A549 (cell line): ENCODE results near the gene TBC1D23. TPM values are rescaled to one million over a fixed set of nuclear protein-coding genes. Genes with fewer than 3 reads are reported as not detected.
A peak's percentile ranks its signal among the peaks of the same experiment; 100 is the strongest.

Experiments used
- ATAC-seq, 2 experiments: fragments of 200-7000 bp in 1 of 2; fragments of >200 bp in 1 of 2; cut with Nextera tagmentation in 1 of 2; cut with Tn5 transposase in 1 of 2; 3 replicates each; pipeline versions ENCODE4 v1.8.0 to v1.9.1; 2018 to 2020; ENCODE audit warnings: mild to moderate bottlenecking in 1 of 2, moderate library complexity in 1 of 2
- CTCF ChIA-PET: fragments of 300-600 bp; sonication (Branson Sonifier 250); formaldehyde crosslinking; extraction: SDS; loops from one replicate; lab custom pipeline; 2021; ENCODE audit warnings: antibody characterized with exemption, inconsistent platforms; lab: Yijun Ruan, JAX
- POLR2A ChIA-PET: fragments of 350-600 bp; formaldehyde crosslinking; extraction: SDS; loops from one replicate; lab custom pipeline; 2021; ENCODE audit warnings: antibody characterized with exemption, inconsistent platforms; lab: Yijun Ruan, JAX
- DNase-seq, 2 experiments: peaks; one replicate each; pipeline versions ENCODE4 v3.0.0 to v3.0.0-alpha.2; 2011 to 2016; ENCODE audit warnings: low read depth in 1 of 2, low spot score in 1 of 2
- FAIRE-seq: peaks from 2 replicates; lab custom pipeline; 2011; peaks lifted over from hg19 to GRCh38; lab: Jason Lieb, UNC
- H3K27ac ChIP-seq, 2 experiments: fragments of >200 bp; sonication (Bioruptor Twin); formaldehyde crosslinking; 3 replicates each; pipeline ENCODE4 v1.5.1; 2016 to 2017
- H3K4me1 ChIP-seq: fragments of >200 bp; sonication (Bioruptor Twin); formaldehyde crosslinking; 3 replicates; pipeline ENCODE4 v1.6.1; 2016
- H3K4me2 ChIP-seq: fragments of >200 bp; sonication (Bioruptor Twin); formaldehyde crosslinking; 3 replicates; pipeline ENCODE4 v1.6.1; 2016
- H3K4me3 ChIP-seq: fragments of >200 bp; sonication (Bioruptor Twin); formaldehyde crosslinking; 3 replicates; pipeline ENCODE4 v1.5.1; 2016
- H3K9me3 ChIP-seq: fragments of >200 bp; sonication (Bioruptor Twin); formaldehyde crosslinking; 3 replicates; pipeline ENCODE4 v1.6.1; 2016
- FOSL2 ChIP-seq, 2 experiments: fragments of 450-650 bp in 1 of 2; fragments of >200 bp in 1 of 2; sonication (Bioruptor Twin) in 1 of 2; formaldehyde crosslinking; IDR thresholded peaks; 2 replicates each; pipeline versions ENCODE4 v1.5.0 to v1.6.1; 2016 to 2020; ENCODE audit warnings: mild to moderate bottlenecking in 1 of 2, moderate library complexity in 1 of 2
- GATA3 ChIP-seq: IDR thresholded peaks from 2 replicates; pipeline ENCODE4 v1.6.1; 2012; ENCODE audit warnings: borderline replicate concordance
- HDAC2 ChIP-seq: fragments of 200-600 bp; sonication (generic); IDR thresholded peaks from 2 replicates; pipeline ENCODE4 v1.6.1; 2016
- HEYL ChIP-seq: fragments of 250-450 bp; sonication (Bioruptor Pico); IDR thresholded peaks from 2 replicates; pipeline ENCODE4 v1.8.0; 2021; ENCODE audit warnings: mild to moderate bottlenecking, moderate library complexity
- JUN ChIP-seq, 2 experiments: fragments of >200 bp; sonication (Bioruptor Twin); formaldehyde crosslinking; IDR thresholded peaks; 2 replicates in 1 of 2; 3 replicates in 1 of 2; pipeline ENCODE4 v1.6.1; 2016 to 2017
- KDM5A ChIP-seq: fragments of 200-600 bp; sonication (generic); IDR thresholded peaks from 2 replicates; pipeline ENCODE4 v1.6.1; 2016; ENCODE audit warnings: antibody characterized with exemption, mild to moderate bottlenecking
- NPAS2 ChIP-seq: fragments of 250-450 bp; sonication (Bioruptor Pico); IDR thresholded peaks from 2 replicates; pipeline ENCODE4 v1.8.0; 2022; ENCODE audit warnings: mild to moderate bottlenecking, moderate library complexity, borderline replicate concordance
- PHF8 ChIP-seq: fragments of 200-600 bp; sonication (generic); IDR thresholded peaks from 2 replicates; pipeline ENCODE4 v1.6.1; 2016; ENCODE audit warnings: low read depth, mild to moderate bottlenecking, antibody characterized with exemption, moderate library complexity, borderline replicate concordance
- POLR2A ChIP-seq: IDR thresholded peaks from 2 replicates; pipeline ENCODE4 v1.6.1; 2012; ENCODE audit warnings: mild to moderate bottlenecking, low read length
- RCOR1 ChIP-seq: fragments of 150-350 bp; IDR thresholded peaks from 2 replicates; pipeline ENCODE4 v1.6.1; 2014; ENCODE audit warnings: antibody characterized with exemption, low read length, low read depth
- SMC3 ChIP-seq: fragments of >200 bp; sonication (Bioruptor Twin); formaldehyde crosslinking; IDR thresholded peaks from 3 replicates; pipeline ENCODE4 v1.6.1; 2018; ENCODE audit warnings: inconsistent platforms
- ZC3H11A ChIP-seq: fragments of 450-650 bp; IDR thresholded peaks from 2 replicates; pipeline ENCODE4 v1.6.1; 2014; ENCODE audit warnings: antibody characterized with exemption, mild to moderate bottlenecking
- WGBS: methylation state at CpG from one replicate; pipeline ENCODE4 v1.1.6; 2017; ENCODE audit errors: missing lambda C conversion rate; 5-methylcytosine and 5-hydroxymethylcytosine counted together
- polyA minus RNA-seq: library from RNA; depleted of rRNA, polyadenylated mRNA; stranded (reverse); fragments of >200 nt; gene quantifications from 2 replicates; pipeline ENCODE4 v1.2.3, GENCODE V29; 2011; rRNA and poly(A)+ RNA removed
- polyA plus RNA-seq, 4 experiments: library from polyadenylated mRNA; depleted of rRNA in 3 of 4; stranded (reverse); fragments of >200 nt; fragmentation: RNase III in 1 of 4; extraction: RNeasy Plus Mini Kit Qiagen cat#74134 plus additional on column Dnase treatment in 1 of 4; gene quantifications; 2 replicates in 3 of 4; 3 replicates in 1 of 4; pipeline ENCODE4 v1.2.3, GENCODE V29; 2011 to 2017
- TF ChIP-seq, protein P1 (sequence below): IDR thresholded peaks from 2 replicates; pipeline ENCODE4 v1.6.1; 2012; ENCODE audit warnings: low read depth, borderline replicate concordance
- TF ChIP-seq, protein P2 (sequence below): IDR thresholded peaks from 2 replicates; pipeline ENCODE4 v1.6.1; 2012
- TF ChIP-seq, protein P3 (sequence below): IDR thresholded peaks from 2 replicates; pipeline ENCODE4 v1.6.1; 2012
- TF ChIP-seq, protein P4 (sequence below): fragments of 200-600 bp; sonication (generic); IDR thresholded peaks from 2 replicates; pipeline ENCODE4 v1.6.1; 2016; ENCODE audit warnings: antibody characterized with exemption, mild to moderate bottlenecking, moderate library complexity
- TF ChIP-seq, protein P5 (sequence below): fragments of 450-650 bp; IDR thresholded peaks from 2 replicates; pipeline ENCODE4 v1.6.1; 2014; ENCODE audit warnings: antibody characterized with exemption
- TF ChIP-seq, protein P6 (sequence below): fragments of >200 bp; sonication (Bioruptor Twin); formaldehyde crosslinking; IDR thresholded peaks from 3 replicates; pipeline ENCODE4 v1.5.1; 2016
- TF ChIP-seq, protein P7 (sequence below): fragments of >200 bp; sonication (Bioruptor Twin); formaldehyde crosslinking; IDR thresholded peaks from 3 replicates; pipeline ENCODE4 v1.6.1; 2016

TBC1D23 gene
- 29.4 and 31.3 TPM in 2 replicates for polyA plus RNA-seq (2011; rRNA removed)
- 3.2 and 3.8 TPM in 2 replicates for polyA plus RNA-seq (2012; cell fraction: cytosol; rRNA removed)
- 2.1 and 5.2 TPM in 2 replicates for polyA plus RNA-seq (2012; cell fraction: nucleus; rRNA removed)
- 13.4 to 14.5 TPM (median 14.3 TPM) in 3 replicates for polyA plus RNA-seq (2017; fragmentation: RNase III; extraction: RNeasy Plus Mini Kit Qiagen cat#74134 plus additional on column Dnase treatment)
- polyA minus RNA-seq, result 17.8 and 18.4 TPM in 2 replicates

DNA sequence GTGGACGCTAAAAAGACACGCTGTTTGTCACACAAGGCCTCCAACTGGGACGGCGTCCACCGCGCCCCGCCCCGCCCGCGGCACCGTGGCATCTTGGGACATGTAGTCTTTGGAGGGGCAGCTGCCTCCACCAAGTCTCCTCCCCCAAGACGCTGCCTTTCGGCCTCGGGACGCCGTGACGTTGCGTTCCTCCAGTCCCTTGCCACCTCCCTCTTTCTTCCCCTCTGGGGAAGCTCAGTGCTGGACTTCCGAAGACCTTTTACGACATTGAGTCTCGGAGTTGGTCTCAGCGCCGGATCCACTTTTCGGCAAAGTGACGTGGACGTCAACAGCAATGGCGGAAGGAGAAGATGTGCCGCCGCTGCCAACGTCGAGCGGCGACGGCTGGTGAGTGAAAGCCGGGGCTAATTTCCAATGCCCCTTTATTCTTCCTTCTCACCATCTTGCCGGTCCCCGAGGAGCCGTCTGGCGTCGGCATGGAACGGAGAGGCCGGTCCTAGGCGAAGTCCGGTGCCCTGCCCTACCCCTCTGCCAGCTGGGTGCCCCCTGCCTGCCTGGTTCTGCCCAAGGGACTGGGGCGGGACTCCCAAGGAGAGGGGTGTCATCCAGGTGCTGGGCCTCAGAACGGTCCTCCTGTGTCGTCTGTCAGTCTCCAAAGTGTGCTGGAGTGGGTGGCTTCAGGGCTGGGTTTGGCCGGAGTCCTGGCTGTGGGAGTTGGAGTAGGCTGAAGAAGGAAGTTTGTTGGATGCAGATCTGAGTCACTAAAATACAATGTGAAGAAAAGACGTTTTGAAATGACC, at the start of gene TBC1D23:
Gene TBC1D23, plus strand, starts transcription at position 308 of the 800 bp plus-strand sequence. Its CDS starts 27 bp downstream, at position 335.
- ChIA-PET CTCF (interaction anchor here (0.8 to 2.9 kb wide), 7 partner anchors 10 to 438 kb away, joined by 3 to 13 read pairs (median 3); no protein-coding TSS in a partner anchor), POLR2A (interaction anchor here (0.6 to 1.3 kb wide), 26 partner anchors 8 to 1359 kb away, joined by 3 to 12 read pairs (median 3); partner anchors contain the start of genes CMSS1, DCBLD2, FILIP1L and LNP1)
- peak within 1 kb of the TSS; percentile 88 for H3K4me3 ChIP-seq
- DNase-seq, result peak; percentile 98 to 100
- peaks cover 10% of the 10 kb centered on the region; the same call in 2 of the 3 replicates for H3K4me1 ChIP-seq
- no peak for TF ChIP-seq ZC3H11A
- TF ChIP-seq, protein P1, sequence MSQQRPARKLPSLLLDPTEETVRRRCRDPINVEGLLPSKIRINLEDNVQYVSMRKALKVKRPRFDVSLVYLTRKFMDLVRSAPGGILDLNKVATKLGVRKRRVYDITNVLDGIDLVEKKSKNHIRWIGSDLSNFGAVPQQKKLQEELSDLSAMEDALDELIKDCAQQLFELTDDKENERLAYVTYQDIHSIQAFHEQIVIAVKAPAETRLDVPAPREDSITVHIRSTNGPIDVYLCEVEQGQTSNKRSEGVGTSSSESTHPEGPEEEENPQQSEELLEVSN, result no peak; the same call in 1 of the 2 replicates
- TF ChIP-seq JUN (IDR thresholded peaks at IDR 0.05), result peak; percentile 67 to 81; a peak in 4 of 5 replicates
- TF ChIP-seq, protein P2, sequence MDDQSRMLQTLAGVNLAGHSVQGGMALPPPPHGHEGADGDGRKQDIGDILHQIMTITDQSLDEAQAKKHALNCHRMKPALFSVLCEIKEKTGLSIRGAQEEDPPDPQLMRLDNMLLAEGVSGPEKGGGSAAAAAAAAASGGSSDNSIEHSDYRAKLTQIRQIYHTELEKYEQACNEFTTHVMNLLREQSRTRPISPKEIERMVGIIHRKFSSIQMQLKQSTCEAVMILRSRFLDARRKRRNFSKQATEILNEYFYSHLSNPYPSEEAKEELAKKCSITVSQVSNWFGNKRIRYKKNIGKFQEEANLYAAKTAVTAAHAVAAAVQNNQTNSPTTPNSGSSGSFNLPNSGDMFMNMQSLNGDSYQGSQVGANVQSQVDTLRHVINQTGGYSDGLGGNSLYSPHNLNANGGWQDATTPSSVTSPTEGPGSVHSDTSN, result 0 out of 2 replicates have a peak, but pooled peaks have one; percentile 48
- no peak for TF ChIP-seq HEYL
- TF ChIP-seq, protein P3, sequence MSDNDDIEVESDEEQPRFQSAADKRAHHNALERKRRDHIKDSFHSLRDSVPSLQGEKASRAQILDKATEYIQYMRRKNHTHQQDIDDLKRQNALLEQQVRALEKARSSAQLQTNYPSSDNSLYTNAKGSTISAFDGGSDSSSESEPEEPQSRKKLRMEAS, result peak; percentile 87
- TF ChIP-seq, protein P4, sequence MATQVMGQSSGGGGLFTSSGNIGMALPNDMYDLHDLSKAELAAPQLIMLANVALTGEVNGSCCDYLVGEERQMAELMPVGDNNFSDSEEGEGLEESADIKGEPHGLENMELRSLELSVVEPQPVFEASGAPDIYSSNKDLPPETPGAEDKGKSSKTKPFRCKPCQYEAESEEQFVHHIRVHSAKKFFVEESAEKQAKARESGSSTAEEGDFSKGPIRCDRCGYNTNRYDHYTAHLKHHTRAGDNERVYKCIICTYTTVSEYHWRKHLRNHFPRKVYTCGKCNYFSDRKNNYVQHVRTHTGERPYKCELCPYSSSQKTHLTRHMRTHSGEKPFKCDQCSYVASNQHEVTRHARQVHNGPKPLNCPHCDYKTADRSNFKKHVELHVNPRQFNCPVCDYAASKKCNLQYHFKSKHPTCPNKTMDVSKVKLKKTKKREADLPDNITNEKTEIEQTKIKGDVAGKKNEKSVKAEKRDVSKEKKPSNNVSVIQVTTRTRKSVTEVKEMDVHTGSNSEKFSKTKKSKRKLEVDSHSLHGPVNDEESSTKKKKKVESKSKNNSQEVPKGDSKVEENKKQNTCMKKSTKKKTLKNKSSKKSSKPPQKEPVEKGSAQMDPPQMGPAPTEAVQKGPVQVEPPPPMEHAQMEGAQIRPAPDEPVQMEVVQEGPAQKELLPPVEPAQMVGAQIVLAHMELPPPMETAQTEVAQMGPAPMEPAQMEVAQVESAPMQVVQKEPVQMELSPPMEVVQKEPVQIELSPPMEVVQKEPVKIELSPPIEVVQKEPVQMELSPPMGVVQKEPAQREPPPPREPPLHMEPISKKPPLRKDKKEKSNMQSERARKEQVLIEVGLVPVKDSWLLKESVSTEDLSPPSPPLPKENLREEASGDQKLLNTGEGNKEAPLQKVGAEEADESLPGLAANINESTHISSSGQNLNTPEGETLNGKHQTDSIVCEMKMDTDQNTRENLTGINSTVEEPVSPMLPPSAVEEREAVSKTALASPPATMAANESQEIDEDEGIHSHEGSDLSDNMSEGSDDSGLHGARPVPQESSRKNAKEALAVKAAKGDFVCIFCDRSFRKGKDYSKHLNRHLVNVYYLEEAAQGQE, result peak; percentile 20; the same call in 1 of the 2 replicates
- TF ChIP-seq, protein P5, sequence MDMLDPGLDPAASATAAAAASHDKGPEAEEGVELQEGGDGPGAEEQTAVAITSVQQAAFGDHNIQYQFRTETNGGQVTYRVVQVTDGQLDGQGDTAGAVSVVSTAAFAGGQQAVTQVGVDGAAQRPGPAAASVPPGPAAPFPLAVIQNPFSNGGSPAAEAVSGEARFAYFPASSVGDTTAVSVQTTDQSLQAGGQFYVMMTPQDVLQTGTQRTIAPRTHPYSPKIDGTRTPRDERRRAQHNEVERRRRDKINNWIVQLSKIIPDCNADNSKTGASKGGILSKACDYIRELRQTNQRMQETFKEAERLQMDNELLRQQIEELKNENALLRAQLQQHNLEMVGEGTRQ, result peak; percentile 24; the same call in 1 of the 2 replicates
- TF ChIP-seq KDM5A, result peak; percentile 89
- TF ChIP-seq NPAS2 (CRISPR knock-in tag), result no peak
- TF ChIP-seq RCOR1, result no peak
- peak; percentile 43; the same call in 1 of the 2 replicates for TF ChIP-seq HDAC2
- peak; percentile 41; the same call in 1 of the 2 replicates for TF ChIP-seq GATA3
- TF ChIP-seq, protein P6, sequence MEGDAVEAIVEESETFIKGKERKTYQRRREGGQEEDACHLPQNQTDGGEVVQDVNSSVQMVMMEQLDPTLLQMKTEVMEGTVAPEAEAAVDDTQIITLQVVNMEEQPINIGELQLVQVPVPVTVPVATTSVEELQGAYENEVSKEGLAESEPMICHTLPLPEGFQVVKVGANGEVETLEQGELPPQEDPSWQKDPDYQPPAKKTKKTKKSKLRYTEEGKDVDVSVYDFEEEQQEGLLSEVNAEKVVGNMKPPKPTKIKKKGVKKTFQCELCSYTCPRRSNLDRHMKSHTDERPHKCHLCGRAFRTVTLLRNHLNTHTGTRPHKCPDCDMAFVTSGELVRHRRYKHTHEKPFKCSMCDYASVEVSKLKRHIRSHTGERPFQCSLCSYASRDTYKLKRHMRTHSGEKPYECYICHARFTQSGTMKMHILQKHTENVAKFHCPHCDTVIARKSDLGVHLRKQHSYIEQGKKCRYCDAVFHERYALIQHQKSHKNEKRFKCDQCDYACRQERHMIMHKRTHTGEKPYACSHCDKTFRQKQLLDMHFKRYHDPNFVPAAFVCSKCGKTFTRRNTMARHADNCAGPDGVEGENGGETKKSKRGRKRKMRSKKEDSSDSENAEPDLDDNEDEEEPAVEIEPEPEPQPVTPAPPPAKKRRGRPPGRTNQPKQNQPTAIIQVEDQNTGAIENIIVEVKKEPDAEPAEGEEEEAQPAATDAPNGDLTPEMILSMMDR, result no peak
- TF ChIP-seq FOSL2 (IDR thresholded peaks at IDR 0.05), result no peak
- 0 out of 2 replicates have a peak, but pooled peaks have one; percentile 3 for TF ChIP-seq FOSL2 (CRISPR knock-in tag; IDR thresholded peaks at IDR 0.05)
- peak; percentile 95 for TF ChIP-seq PHF8
- TF ChIP-seq, protein P7, sequence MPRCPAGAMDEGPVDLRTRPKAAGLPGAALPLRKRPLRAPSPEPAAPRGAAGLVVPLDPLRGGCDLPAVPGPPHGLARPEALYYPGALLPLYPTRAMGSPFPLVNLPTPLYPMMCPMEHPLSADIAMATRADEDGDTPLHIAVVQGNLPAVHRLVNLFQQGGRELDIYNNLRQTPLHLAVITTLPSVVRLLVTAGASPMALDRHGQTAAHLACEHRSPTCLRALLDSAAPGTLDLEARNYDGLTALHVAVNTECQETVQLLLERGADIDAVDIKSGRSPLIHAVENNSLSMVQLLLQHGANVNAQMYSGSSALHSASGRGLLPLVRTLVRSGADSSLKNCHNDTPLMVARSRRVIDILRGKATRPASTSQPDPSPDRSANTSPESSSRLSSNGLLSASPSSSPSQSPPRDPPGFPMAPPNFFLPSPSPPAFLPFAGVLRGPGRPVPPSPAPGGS, result peak; percentile 54; the same call in 1 of the 3 replicates
- TF ChIP-seq SMC3, result 0 out of 3 replicates have a peak, but pooled peaks have one; percentile 10
- peak; percentile 59 for TF ChIP-seq POLR2A
- WGBS, result 4% methylated on average over 34 of the region's 49 CpGs
- peak; percentile 100 for ATAC-seq
- H3K9me3 ChIP-seq, result no peaks in the 10 kb centered on the region
- H3K4me2 ChIP-seq, result peak within 1 kb of the TSS; percentile 88
- FAIRE-seq, result peak; percentile 99
- peak within 1 kb of the TSS; percentile 91 to 94 for H3K27ac ChIP-seq
